OCI-LY7 (cell line): ENCODE measurements around the gene PSMD5. TPM values are rescaled to one million over a fixed set of nuclear protein-coding genes. Genes with fewer than 3 reads are reported as not detected.

ENCODE experiments used
- BruUV-seq: library from RNA; stranded (reverse); fragments of 400-500 nt; replicated peaks from 2 replicates; lab custom pipeline; 2021; lab: Mats Ljungman, UMichigan
- CTCF ChIA-PET: fragments of 300-600 bp; sonication (Branson Sonifier 250); formaldehyde crosslinking; loops from one replicate; lab custom pipeline; 2022; ENCODE audit warnings: antibody characterized with exemption; ENCODE audit not compliant: unreplicated experiment; lab: Charles Lee
- POLR2A ChIA-PET: fragments of 300-600 bp; sonication (Branson Sonifier 250); formaldehyde crosslinking; loops from one replicate; lab custom pipeline; 2022; ENCODE audit warnings: antibody characterized with exemption; lab: Charles Lee
- DNase-seq: peaks from one replicate; pipeline ENCODE4 v3.0.0-alpha.2; 2015; ENCODE audit warnings: low spot score
- H2AFZ ChIP-seq: fragments of 200-600 bp; sonication (generic), shearing (Covaris generic); 2 replicates; pipeline ENCODE4 v1.6.1; 2014; ENCODE audit warnings: mild to moderate bottlenecking, antibody characterized with exemption, low read length, moderate library complexity
- H3K27ac ChIP-seq: fragments of 200-600 bp; sonication (generic); 2 replicates; pipeline ENCODE4 v1.5.1; 2014; ENCODE audit warnings: mixed run types, low read depth, mild to moderate bottlenecking, moderate library complexity, low read length, inconsistent platforms; ENCODE audit not compliant: poor library complexity, severe bottlenecking
- H3K36me3 ChIP-seq: fragments of 200-600 bp; sonication (generic); 2 replicates; pipeline ENCODE4 v1.6.1; 2014; ENCODE audit warnings: mild to moderate bottlenecking, antibody characterized with exemption, low read length, moderate library complexity, mixed read lengths; ENCODE audit not compliant: insufficient read depth
- H3K4me1 ChIP-seq: fragments of 200-600 bp; sonication (generic); 2 replicates; pipeline ENCODE4 v1.5.1; 2014; ENCODE audit warnings: mild to moderate bottlenecking, low read length; ENCODE audit not compliant: insufficient read depth, poor library complexity, severe bottlenecking
- H3K4me2 ChIP-seq: fragments of 200-600 bp; sonication (generic); 2 replicates; pipeline ENCODE4 v1.6.1; 2014; ENCODE audit warnings: mild to moderate bottlenecking, low read length
- H3K4me3 ChIP-seq: fragments of 200-600 bp; sonication (generic); 2 replicates; pipeline ENCODE4 v1.5.1; 2014; ENCODE audit warnings: mild to moderate bottlenecking, low read depth, low read length; ENCODE audit not compliant: poor library complexity, severe bottlenecking
- H3K79me2 ChIP-seq: fragments of 200-600 bp; sonication (generic); 2 replicates; pipeline ENCODE4 v1.6.1; 2016; ENCODE audit warnings: low read depth, mild to moderate bottlenecking, low read length, moderate library complexity, mixed read lengths; ENCODE audit not compliant: insufficient read depth
- H3K9me2 ChIP-seq: fragments of 200-600 bp; sonication (generic); 2 replicates; pipeline ENCODE4 v1.6.1; 2016; ENCODE audit warnings: mild to moderate bottlenecking, low read length, mixed read lengths; ENCODE audit not compliant: insufficient read depth
- H3K9me3 ChIP-seq: fragments of 200-600 bp; sonication (generic); 2 replicates; pipeline ENCODE4 v1.6.1; 2014; ENCODE audit warnings: mild to moderate bottlenecking, mixed run types, low read length, mixed read lengths
- H4K20me1 ChIP-seq: fragments of 200-600 bp; sonication (generic); 2 replicates; pipeline ENCODE4 v1.6.1; 2014; ENCODE audit warnings: mild to moderate bottlenecking, antibody characterized with exemption, low read length, moderate library complexity, mixed read lengths; ENCODE audit not compliant: insufficient read depth
- CTCF ChIP-seq: fragments of 200-600 bp; sonication (generic); conservative IDR thresholded peaks from 2 replicates; pipeline ENCODE4 v1.5.1; 2014; ENCODE audit warnings: mild to moderate bottlenecking, antibody characterized with exemption, low read length, moderate library complexity, mixed read lengths
- EZH2phosphoT487 ChIP-seq: fragments of 200-600 bp; sonication (generic); IDR thresholded peaks from 2 replicates; pipeline ENCODE4 v1.6.1; 2018; ENCODE audit warnings: low read depth, borderline replicate concordance, mild to moderate bottlenecking, mixed run types, antibody characterized with exemption, low read length, moderate library complexity, mixed read lengths
- intact Hi-C: fragments of 100-400 bp; cut with micrococcal nuclease; formaldehyde crosslinking; loops from one replicate; pipeline ENCODE4 v1.10.0; 2022; ENCODE audit not compliant: unreplicated experiment
- total RNA-seq, 2 experiments: library from RNA; depleted of rRNA in 1 of 2; stranded (reverse); fragments of >200 nt in 1 of 2; shearing (Covaris generic) in 1 of 2; gene quantifications; 2 replicates each; pipeline ENCODE4 v1.2.3, GENCODE V29; 2014 to 2022

Gene PSMD5
- total RNA-seq, 2 experiments from 2014 or later = 12.0 to 33.3 TPM

GRCh38 chr9:120780367-120780766 lies 62.4 kb downstream of the PSMD5 start:
- Histone ChIP-seq H3K9me3 (no peaks in the 10 kb centered on the region; the same call in 1 of the 2 replicates), H4K20me1 (peaks cover 4% of the 10 kb centered on the region; the same call in 1 of the 2 replicates), H2AFZ (no peak overlapping the region), H3K4me3 (no peak overlapping the region), H3K9me2 (no peaks in the 10 kb centered on the region), H3K79me2 (peaks cover 54% of the 10 kb centered on the region; the same call in 1 of the 2 replicates), H3K27ac (no peak overlapping the region), H3K36me3 (peaks cover 97% of the 10 kb centered on the region), H3K4me1 (no peaks in the 10 kb centered on the region), H3K4me2 (no peak overlapping the region)
- ChIA-PET CTCF (interaction anchor here (0.6 kb wide), 1 partner anchor 251 kb away, joined by 3 read pairs; no protein-coding TSS in a partner anchor), POLR2A (interaction anchor here (0.6 to 1.0 kb wide), 5 partner anchors 14 to 71 kb away, joined by 3 to 5 read pairs (median 3); no protein-coding TSS in a partner anchor)
- TF ChIP-seq EZH2phosphoT487 = no peak
- intact Hi-C loops = no loop called here
- no TSS peak for BruUV-seq
- no peak for DNase-seq

- no peaks in the 10 kb centered on the region for H3K4me1 ChIP-seq
- ChIA-PET CTCF (no interaction called here), POLR2A (interaction anchor here (0.7 to 2.6 kb wide), 2 partner anchors 11 to 125 kb away, joined by 4 to 16 read pairs; no protein-coding TSS in a partner anchor)
- no peaks in the 10 kb centered on the region; the same call in 1 of the 2 replicates for H3K9me3 ChIP-seq
- H2AFZ ChIP-seq = no peak overlapping the region
- no peaks in the 10 kb centered on the region for H3K9me2 ChIP-seq
- no peak overlapping the region for H3K4me2 ChIP-seq
- no TSS peak for BruUV-seq
- TF ChIP-seq EZH2phosphoT487 (no peak), CTCF (no peak)
- H3K27ac ChIP-seq = no peak overlapping the region
- no peak overlapping the region for H3K4me3 ChIP-seq
- peaks cover 49% of the 10 kb centered on the region; the same call in 1 of the 2 replicates for H3K79me2 ChIP-seq
- intact Hi-C loops = no loop called here
- peaks cover 97% of the 10 kb centered on the region for H3K36me3 ChIP-seq
- DNase-seq = no peak
- peaks cover 4% of the 10 kb centered on the region; the same call in 1 of the 2 replicates for H4K20me1 ChIP-seq
These were observed 63.5 kb downstream of the PSMD5 start for GRCh38 chr9:120779227-120779626.

- ChIA-PET POLR2A (interaction anchor here (2.6 kb wide), 1 partner anchor 11 kb away, joined by 16 read pairs; no protein-coding TSS in a partner anchor), CTCF (no interaction called here)
- no peak for DNase-seq
- no peak for TF ChIP-seq CTCF
- TF ChIP-seq EZH2phosphoT487 = no peak
- Histone ChIP-seq H3K79me2 (peaks cover 48% of the 10 kb centered on the region; the same call in 1 of the 2 replicates), H3K9me3 (no peaks in the 10 kb centered on the region; the same call in 1 of the 2 replicates), H3K4me3 (no peak overlapping the region), H3K4me2 (no peak overlapping the region), H2AFZ (no peak overlapping the region), H3K9me2 (no peaks in the 10 kb centered on the region), H4K20me1 (peaks cover 4% of the 10 kb centered on the region; the same call in 1 of the 2 replicates), H3K36me3 (peaks cover 94% of the 10 kb centered on the region), H3K4me1 (no peaks in the 10 kb centered on the region), H3K27ac (no peak overlapping the region)
- intact Hi-C loops = no loop called here
- BruUV-seq = no TSS peak
These were observed 64.0 kb downstream of the PSMD5 start for GRCh38 chr9:120778758-120779157.
